Panc1 (cell line): Measurements from ENCODE around the gene HSPBP1. TPM values are rescaled to one million over a fixed set of nuclear protein-coding genes. Genes with fewer than 3 reads are reported as not detected.

ENCODE experiments used
- ATAC-seq: fragments of 200-7000 bp; cut with Tn5 transposase; 2 replicates; pipeline ENCODE4 v1.9.1; 2020; ENCODE audit warnings: mild to moderate bottlenecking, moderate library complexity
- BruUV-seq: library from RNA; stranded (reverse); fragments of 400-500 nt; replicated peaks from 2 replicates; lab custom pipeline; 2021; lab: Mats Ljungman, UMichigan
- CTCF ChIA-PET: fragments of 300-600 bp; sonication (Branson Sonifier 250); formaldehyde crosslinking; loops from one replicate; lab custom pipeline; 2022; ENCODE audit warnings: antibody characterized with exemption; lab: Charles Lee
- POLR2A ChIA-PET: fragments of 300-600 bp; sonication (Branson Sonifier 250); formaldehyde crosslinking; loops from one replicate; lab custom pipeline; 2022; ENCODE audit warnings: antibody characterized with exemption; lab: Charles Lee
- DNase-seq: peaks from one replicate; pipeline ENCODE4 v3.0.0-alpha.2; 2010; ENCODE audit warnings: low read depth, low spot score
- H3K27ac ChIP-seq: 2 replicates; pipeline ENCODE4 v1.5.1; 2011; ENCODE audit warnings: mild to moderate bottlenecking, low read length, inconsistent platforms
- H3K27me3 ChIP-seq: fragments of 200-500 bp; sonication (Bioruptor generic); 2 replicates; pipeline ENCODE4 v1.6.0; 2014; ENCODE audit warnings: low read length, inconsistent platforms; ENCODE audit not compliant: control insufficient read depth, insufficient read depth
- H3K36me3 ChIP-seq: fragments of 200-500 bp; sonication (Bioruptor generic); 2 replicates; pipeline ENCODE4 v1.5.1; 2014; ENCODE audit warnings: inconsistent platforms, mild to moderate bottlenecking, low read length, moderate library complexity; ENCODE audit not compliant: control insufficient read depth, insufficient read depth
- H3K4me1 ChIP-seq: 2 replicates; pipeline ENCODE4 v1.5.1; 2011; ENCODE audit warnings: inconsistent platforms, mild to moderate bottlenecking, low read length, moderate library complexity; ENCODE audit not compliant: control insufficient read depth, insufficient read depth
- H3K4me3 ChIP-seq, 2 experiments: 2 replicates each; pipeline ENCODE4 v1.5.1; 2011 to 2012; ENCODE audit warnings: low read depth in 2 of 2, low read length in 2 of 2, mild to moderate bottlenecking in 2 of 2, inconsistent platforms in 1 of 2, moderate library complexity in 1 of 2
- H3K9me3 ChIP-seq: fragments of 200-500 bp; sonication (Bioruptor generic); 2 replicates; pipeline ENCODE4 v1.5.1; 2014; ENCODE audit warnings: low read depth, mild to moderate bottlenecking, inconsistent platforms, low read length, moderate library complexity; ENCODE audit not compliant: control insufficient read depth, insufficient read depth
- CTCF ChIP-seq: fragments of 450-650 bp; IDR thresholded peaks from 2 replicates; pipeline ENCODE4 v1.5.1; 2017; ENCODE audit warnings: mild to moderate bottlenecking
- POLR2AphosphoS5 ChIP-seq: IDR thresholded peaks from 2 replicates; pipeline ENCODE4 v1.6.1; 2012; ENCODE audit warnings: mild to moderate bottlenecking, low read depth, low read length, moderate library complexity
- REST ChIP-seq, 2 experiments: IDR thresholded peaks; 2 replicates each; pipeline ENCODE4 v1.6.1; 2011 to 2012; ENCODE audit warnings: low read depth in 2 of 2, control low read depth in 1 of 2, low read length in 1 of 2, mild to moderate bottlenecking in 1 of 2, moderate library complexity in 1 of 2; ENCODE audit not compliant: insufficient read depth in 1 of 2
- SIN3A ChIP-seq: IDR thresholded peaks from 2 replicates; pipeline ENCODE4 v1.6.1; 2012; ENCODE audit warnings: low read depth, mild to moderate bottlenecking, low read length, moderate library complexity, borderline replicate concordance; ENCODE audit not compliant: insufficient read depth
- TCF7L2 ChIP-seq: IDR thresholded peaks from 2 replicates; pipeline ENCODE4 v1.6.1; 2011; ENCODE audit warnings: mild to moderate bottlenecking, low read depth, low read length, inconsistent platforms
- in situ Hi-C: cut with HindIII; loops from 2 replicates; pipeline ENCODE4 v1.10.0; 2016; ENCODE audit warnings: low sequenced_read_pairs, low pct_unique_long_range_greater_than_20kb
- intact Hi-C: fragments of 100-400 bp; cut with micrococcal nuclease; formaldehyde crosslinking; loops from one replicate; pipeline ENCODE4 v1.10.0; 2022; ENCODE audit not compliant: unreplicated experiment
- total RNA-seq: library from RNA; stranded (reverse); gene quantifications from one replicate; pipeline ENCODE4 v1.2.1, GENCODE V29; 2021; ENCODE audit not compliant: unreplicated experiment

Gene HSPBP1
- total RNA-seq, 1 experiment from 2014 or later: 84.2 TPM

- ChIA-PET POLR2A (interaction anchor here (0.6 kb wide), 1 partner anchor 29 kb away, joined by 8 read pairs; no protein-coding TSS in a partner anchor), CTCF (interaction anchor here (0.8 kb wide), 1 partner anchor 33 kb away, joined by 3 read pairs; the partner anchor contains the start of gene KMT5C)
- Histone ChIP-seq H3K9me3 (no peaks in the 10 kb centered on the region), H3K27me3 (no peaks in the 10 kb centered on the region), H3K4me1 (peaks cover 5% of the 10 kb centered on the region), H3K36me3 (no peaks in the 10 kb centered on the region), H3K27ac (no peak overlapping the region), H3K4me3 (no peak overlapping the region)
- ATAC-seq: no peak
- in situ Hi-C loops: no loop called here
- TF ChIP-seq TCF7L2 (no peak), POLR2AphosphoS5 (no peak), SIN3A (no peak), REST (IDR thresholded peaks at IDR 0.05; ENCODE audit: insufficient read depth in 1 of 2, low read depth in 2 of 2, low read length in 1 of 2) (no peak), CTCF (no peak)
- DNase-seq: no peak
- intact Hi-C loops: no loop called here
- BruUV-seq: no TSS peak
Observed at GRCh38 chr19:55305983-55306562, 26.2 kb upstream of the HSPBP1 start.

GRCh38 chr19:55305491-55305890, 25.6 kb upstream of the HSPBP1 start:
- in situ Hi-C loops (no loop called here), intact Hi-C loops (no loop called here)
- CTCF ChIA-PET: no interaction called here

More at GRCh38 chr19:55305491-55305890, 25.6 kb upstream of the HSPBP1 start:
- Histone ChIP-seq H3K4me3 (no peak overlapping the region), H3K4me1 (peaks cover 8% of the 10 kb centered on the region), H3K27ac (no peak overlapping the region), H3K36me3 (no peaks in the 10 kb centered on the region), H3K27me3 (no peaks in the 10 kb centered on the region), H3K9me3 (no peaks in the 10 kb centered on the region)
- DNase-seq: no peak
- no TSS peak for BruUV-seq
- TF ChIP-seq POLR2AphosphoS5 (no peak), REST (IDR thresholded peaks at IDR 0.05; ENCODE audit: insufficient read depth in 1 of 2, low read depth in 2 of 2, low read length in 1 of 2) (no peak), CTCF (no peak), SIN3A (no peak), TCF7L2 (no peak)
- peak; percentile 78 for ATAC-seq
- POLR2A ChIA-PET: no interaction called here
